Inferior parietal cortex (tissue), 1 donor: Measurements from ENCODE around the gene GRK2.
A peak's percentile ranks its signal among the peaks of the same experiment; 100 is the strongest.

Source experiments
- DNase-seq: peaks from one replicate; pipeline ENCODE4 v3.0.0-alpha.2; 2016; ENCODE audit errors: extremely low spot score

The GRK2 gene

GRCh38 chr11:67282155-67282875 is 16.0 kb downstream of the GRK2 start:
- DNase-seq = no peak

DNA sequence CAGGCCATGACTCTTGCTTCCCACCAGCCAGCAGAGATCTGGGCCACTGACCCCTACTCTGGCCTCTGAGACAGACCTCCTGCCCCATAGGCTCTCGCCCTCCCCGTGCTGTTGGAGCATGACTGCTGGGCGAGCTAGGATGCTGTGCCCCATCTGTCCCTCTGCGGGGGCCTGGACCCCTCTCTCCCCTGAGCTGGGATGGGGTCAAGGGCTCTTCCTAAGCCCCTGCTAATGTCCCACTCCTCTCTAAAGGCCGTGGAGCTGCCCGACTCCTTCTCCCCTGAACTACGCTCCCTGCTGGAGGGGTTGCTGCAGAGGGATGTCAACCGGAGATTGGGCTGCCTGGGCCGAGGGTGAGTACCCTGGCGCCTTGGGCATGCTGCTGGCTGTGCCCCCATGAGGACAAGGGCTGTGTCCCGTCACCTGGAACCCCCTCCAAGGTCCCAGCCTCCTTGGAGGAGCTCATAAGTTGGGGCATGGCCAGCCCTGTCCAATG is 16.7 kb downstream of the GRK2 start:
- no peak for DNase-seq

GRCh38 chr11:67283481-67283963 is 17.2 kb downstream of the GRK2 start:
- no peak for DNase-seq

DNA sequence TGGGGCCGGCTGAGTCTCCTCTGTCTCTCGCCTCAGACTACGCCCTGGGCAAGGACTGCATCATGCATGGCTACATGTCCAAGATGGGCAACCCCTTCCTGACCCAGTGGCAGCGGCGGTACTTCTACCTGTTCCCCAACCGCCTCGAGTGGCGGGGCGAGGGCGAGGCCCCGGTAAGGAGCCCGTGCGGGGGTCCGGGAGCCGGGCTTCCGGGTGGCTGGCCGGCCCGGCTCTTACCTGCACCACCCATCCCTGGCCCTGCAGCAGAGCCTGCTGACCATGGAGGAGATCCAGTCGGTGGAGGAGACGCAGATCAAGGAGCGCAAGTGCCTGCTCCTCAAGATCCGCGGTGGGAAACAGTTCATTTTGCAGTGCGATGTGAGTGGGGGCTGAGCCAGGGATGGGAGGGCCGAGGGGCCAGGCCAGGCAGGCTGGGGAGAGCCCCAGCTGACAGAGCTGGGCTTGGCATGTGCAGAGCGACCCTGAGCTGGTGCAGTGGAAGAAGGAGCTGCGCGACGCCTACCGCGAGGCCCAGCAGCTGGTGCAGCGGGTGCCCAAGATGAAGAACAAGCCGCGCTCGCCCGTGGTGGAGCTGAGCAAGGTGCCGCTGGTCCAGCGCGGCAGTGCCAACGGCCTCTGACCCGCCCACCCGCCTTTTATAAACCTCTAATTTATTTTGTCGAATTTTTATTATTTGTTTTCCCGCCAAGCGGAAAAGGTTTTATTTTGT is 18.7 kb downstream of the GRK2 start:
- no peak for DNase-seq

DNA sequence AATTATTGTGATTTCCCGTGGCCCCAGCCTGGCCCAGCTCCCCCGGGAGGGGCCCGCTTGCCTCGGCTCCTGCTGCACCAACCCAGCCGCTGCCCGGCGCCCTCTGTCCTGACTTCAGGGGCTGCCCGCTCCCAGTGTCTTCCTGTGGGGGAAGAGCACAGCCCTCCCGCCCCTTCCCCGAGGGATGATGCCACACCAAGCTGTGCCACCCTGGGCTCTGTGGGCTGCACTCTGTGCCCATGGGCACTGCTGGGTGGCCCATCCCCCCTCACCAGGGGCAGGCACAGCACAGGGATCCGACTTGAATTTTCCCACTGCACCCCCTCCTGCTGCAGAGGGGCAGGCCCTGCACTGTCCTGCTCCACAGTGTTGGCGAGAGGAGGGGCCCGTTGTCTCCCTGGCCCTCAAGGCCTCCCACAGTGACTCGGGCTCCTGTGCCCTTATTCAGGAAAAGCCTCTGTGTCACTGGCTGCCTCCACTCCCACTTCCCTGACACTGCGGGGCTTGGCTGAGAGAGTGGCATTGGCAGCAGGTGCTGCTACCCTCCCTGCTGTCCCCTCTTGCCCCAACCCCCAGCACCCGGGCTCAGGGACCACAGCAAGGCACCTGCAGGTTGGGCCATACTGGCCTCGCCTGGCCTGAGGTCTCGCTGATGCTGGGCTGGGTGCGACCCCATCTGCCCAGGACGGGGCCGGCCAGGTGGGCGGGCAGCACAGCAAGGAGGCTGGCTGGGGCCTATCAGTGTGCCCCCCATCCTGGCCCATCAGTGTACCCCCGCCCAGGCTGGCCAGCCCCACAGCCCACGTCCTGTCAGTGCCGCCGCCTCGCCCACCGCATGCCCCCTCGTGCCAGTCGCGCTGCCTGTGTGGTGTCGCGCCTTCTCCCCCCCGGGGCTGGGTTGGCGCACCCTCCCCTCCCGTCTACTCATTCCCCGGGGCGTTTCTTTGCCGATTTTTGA is 19.5 kb downstream of the GRK2 start:
- no peak for DNase-seq

GRCh38 chr11:67286621-67287333 is 20.5 kb downstream of the GRK2 start:
- no peak for DNase-seq

- DNase-seq = no peak
Measured at GRCh38 chr11:67287355-67288197, 21.3 kb downstream of the GRK2 start.

- DNase-seq = no peak
Measured at GRCh38 chr11:67288198-67288451, 21.9 kb downstream of the GRK2 start.

- peak; percentile 69 for DNase-seq
Measured at GRCh38 chr11:67288452-67289225, 22.4 kb downstream of the GRK2 start.

GRCh38 chr11:67289226-67289650 is 23.0 kb downstream of the GRK2 start, which contains the start of gene ANKRD13D:
TSS of gene ANKRD13D (plus strand) at chr11:67289303. CDS start at chr11:67289461, 158 bp downstream.
- DNase-seq = no peak

DNA sequence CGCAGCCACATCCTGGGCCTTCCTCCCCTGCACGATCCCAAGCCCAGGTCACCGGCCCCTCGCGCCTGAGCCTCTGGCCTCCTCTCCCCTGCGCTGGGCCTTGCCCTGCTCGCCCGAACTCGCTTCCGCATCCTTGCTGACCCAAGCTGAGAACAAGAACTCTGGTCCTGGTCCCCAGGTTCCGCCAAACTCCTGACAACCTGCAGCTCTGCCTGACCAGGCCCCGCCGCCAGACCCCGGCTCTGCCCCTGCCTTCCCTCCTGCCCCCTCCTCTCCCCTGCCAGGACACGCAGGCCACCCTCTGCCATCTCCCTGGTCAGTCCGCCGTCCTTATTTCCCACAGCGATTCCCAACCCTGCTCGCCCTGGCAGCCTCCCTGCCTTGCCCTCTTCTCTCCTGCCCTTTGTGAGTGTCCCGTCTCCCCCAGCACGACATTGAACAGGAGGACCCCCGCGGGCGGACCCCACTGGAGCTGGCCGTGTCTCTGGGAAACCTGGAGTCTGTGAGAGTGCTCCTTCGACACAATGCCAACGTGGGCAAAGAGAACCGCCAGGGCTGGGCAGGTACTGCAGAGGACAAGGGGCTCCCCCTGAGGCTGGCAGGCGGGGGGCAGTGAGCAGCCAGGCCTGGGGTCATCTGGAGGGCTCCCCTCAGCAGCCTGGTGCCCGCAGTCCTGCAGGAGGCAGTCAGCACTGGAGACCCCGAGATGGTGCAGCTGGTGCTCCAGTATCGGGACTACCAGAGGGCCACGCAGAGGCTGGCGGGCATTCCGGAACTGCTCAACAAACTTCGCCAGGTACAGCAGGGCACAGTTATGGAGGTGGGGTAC is 23.6 kb downstream of the GRK2 start:
- no peak for DNase-seq

DNA sequence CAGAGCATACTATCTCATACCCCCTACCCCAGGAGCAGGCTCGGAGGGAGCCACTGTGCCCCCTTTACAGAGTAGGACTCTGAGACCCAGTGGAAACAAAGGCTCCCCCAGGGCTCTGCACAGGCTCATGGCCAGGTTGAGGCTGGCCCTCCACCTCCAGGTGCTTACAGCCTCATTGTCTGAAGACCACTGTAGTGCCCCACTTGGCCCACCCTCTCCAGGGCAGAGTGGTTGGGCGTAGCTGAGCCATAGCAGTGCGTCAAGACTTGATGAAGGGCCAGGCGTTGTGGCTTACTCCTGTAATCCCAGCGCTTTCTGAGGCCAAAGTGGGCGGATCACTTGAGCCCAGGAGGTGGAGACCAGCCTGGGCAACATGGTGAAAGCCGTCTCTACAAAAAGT is 24.5 kb downstream of the GRK2 start:
- no peak for DNase-seq

DNA sequence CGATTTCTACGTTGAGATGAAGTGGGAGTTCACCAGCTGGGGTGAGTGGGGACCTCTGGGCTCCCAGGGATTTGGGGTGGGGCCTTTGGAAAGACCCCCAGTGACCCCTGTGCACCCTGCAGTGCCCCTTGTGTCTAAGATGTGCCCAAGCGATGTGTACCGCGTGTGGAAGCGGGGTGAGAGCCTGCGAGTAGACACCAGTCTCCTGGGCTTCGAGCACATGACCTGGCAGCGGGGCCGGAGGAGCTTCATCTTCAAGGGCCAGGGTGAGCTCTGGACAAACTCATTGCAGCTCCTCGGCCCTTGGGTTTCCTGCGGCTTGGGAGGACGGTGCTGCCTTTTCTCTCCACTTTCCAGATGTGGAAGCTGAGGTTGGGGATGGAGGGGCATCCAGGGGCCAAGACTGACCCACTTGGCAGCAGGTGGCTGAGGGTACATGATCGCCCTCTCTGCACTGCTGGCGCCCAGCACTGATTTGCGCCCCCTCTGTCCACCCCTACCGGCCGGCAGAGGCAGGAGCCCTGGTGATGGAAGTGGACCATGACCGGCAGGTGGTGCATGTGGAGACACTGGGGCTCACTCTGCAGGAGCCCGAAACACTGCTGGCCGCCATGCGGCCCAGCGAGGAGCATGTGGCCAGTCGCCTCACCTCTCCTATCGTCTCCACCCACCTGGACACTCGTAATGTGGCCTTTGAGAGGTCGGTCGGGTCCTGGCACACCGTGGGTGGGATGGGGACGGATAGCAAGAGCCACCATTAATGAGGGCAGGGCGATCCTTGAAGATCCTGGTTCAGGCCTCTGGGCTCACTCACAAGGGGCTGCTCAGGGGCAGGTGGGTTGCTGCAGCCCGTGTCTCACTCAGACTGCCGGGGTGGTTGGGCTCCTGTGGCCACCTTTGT is 25.5 kb downstream of the GRK2 start:
- no peak for DNase-seq

GRCh38 chr11:67292671-67293070 is 26.4 kb downstream of the GRK2 start:
- no peak for DNase-seq

GRCh38 chr11:67293090-67293489 is 26.8 kb downstream of the GRK2 start:
- no peak for DNase-seq

GRCh38 chr11:67295846-67296245 is 29.6 kb downstream of the GRK2 start:
- no peak for DNase-seq

- DNase-seq = no peak
Measured at GRCh38 chr11:67298786-67299185, 32.5 kb downstream of the GRK2 start.
